Thyroid gland (tissue), 4 donors: ENCODE measurements around the gene ADH7. TPM values are rescaled to one million over a fixed set of nuclear protein-coding genes. Genes with fewer than 3 reads are reported as not detected.

Experiments used
- DNase-seq, 2 donors: peaks; one replicate each; pipeline ENCODE4 v3.0.0-alpha.2; 2019
- H3K27ac ChIP-seq, 3 donors: fragments of 200-600 bp; sonication (generic); 1 replicate in 2 of 3; 2 replicates in 1 of 3; pipeline ENCODE4 v1.5.1; 2016 to 2019; ENCODE audit warnings: mild to moderate bottlenecking in 1 of 3, moderate library complexity in 1 of 3
- H3K27me3 ChIP-seq: fragments of 200-600 bp; sonication (generic); one replicate; pipeline ENCODE4 v1.5.1; 2019
- H3K36me3 ChIP-seq, 2 donors: fragments of 200-600 bp; sonication (generic); one replicate each; pipeline ENCODE4 v1.5.1; 2016 to 2019
- H3K4me1 ChIP-seq, 2 donors: fragments of 200-600 bp; sonication (generic); one replicate each; pipeline ENCODE4 v1.5.1; 2017 to 2019
- H3K4me3 ChIP-seq, 3 donors: fragments of 200-600 bp; sonication (generic); replicated peaks in 1 of 3; 1 replicate in 2 of 3; 2 replicates in 1 of 3; pipeline ENCODE4 v1.5.1; 2016; ENCODE audit warnings: mild to moderate bottlenecking in 1 of 3
- H3K9me3 ChIP-seq: fragments of 200-600 bp; sonication (generic); one replicate; pipeline ENCODE4 v1.5.1; 2017
- CTCF ChIP-seq, 6 experiments: fragments of 200-600 bp in 3 of 6; fragments of 450-650 bp in 3 of 6; sonication (generic) in 3 of 6; IDR thresholded peaks; one replicate each; pipeline ENCODE4 v1.5.1; 2016 to 2019; ENCODE audit warnings: antibody characterized with exemption in 6 of 6, mild to moderate bottlenecking in 2 of 6, inconsistent platforms in 1 of 6, moderate library complexity in 1 of 6
- POLR2A ChIP-seq, 2 donors: fragments of 450-650 bp; IDR thresholded peaks; one replicate each; pipeline ENCODE4 v1.6.1; 2017; ENCODE audit warnings: antibody characterized with exemption in 2 of 2, mild to moderate bottlenecking in 2 of 2, moderate library complexity in 1 of 2
- WGBS, 2 donors: methylation state at CpG; one replicate each; pipeline ENCODE4 v1.1.5; 2017; 5-methylcytosine and 5-hydroxymethylcytosine counted together
- intact Hi-C: fragments of 100-400 bp; cut with DNase I; formaldehyde crosslinking; loops from one replicate; pipeline ENCODE4 v1.15.1; 2023
- total RNA-seq, 4 donors: library from RNA; depleted of rRNA; stranded (reverse); fragments of >200 nt; gene quantifications; one replicate each; pipeline ENCODE4 v1.2.3, GENCODE V29; 2016

The ADH7 gene
- total RNA-seq, 4 donors from 2014 or later, result not detected

- H3K4me3 ChIP-seq, result no peak overlapping the region
- H3K27me3 ChIP-seq, result no peaks in the 10 kb centered on the region
- intact Hi-C loops, result no loop called here
- TF ChIP-seq POLR2A (IDR thresholded peaks at IDR 0.05) (no peak), CTCF (IDR thresholded peaks at IDR 0.05) (no peak)
- WGBS, 2 donors, result 70 to 82% methylated on average over 1 of the region's 1 CpG
- no peaks in the 10 kb centered on the region for H3K36me3 ChIP-seq
- no peaks in the 10 kb centered on the region for H3K9me3 ChIP-seq
- H3K27ac ChIP-seq, result no peak overlapping the region
- peaks cover 10 to 21% of the 10 kb centered on the region in 2 donors for H3K4me1 ChIP-seq
- no peak for DNase-seq
These were observed 36.1 kb downstream of the ADH7 start for GRCh38 chr4:99399017-99399416.

- no peak for DNase-seq
- intact Hi-C loops, result no loop called here
- no peaks in the 10 kb centered on the region for H3K9me3 ChIP-seq
- H3K4me3 ChIP-seq, result no peak overlapping the region
- no peaks in the 10 kb centered on the region for H3K36me3 ChIP-seq
- 51 to 72% methylated on average over 3 of the region's 3 CpGs for WGBS, 2 donors
- peaks cover 9 to 10% of the 10 kb centered on the region in 2 donors for H3K4me1 ChIP-seq
- peak overlapping the region in 2 of 3 donors; percentile 48 to 60 for H3K27ac ChIP-seq
- H3K27me3 ChIP-seq, result no peaks in the 10 kb centered on the region
- TF ChIP-seq POLR2A (IDR thresholded peaks at IDR 0.05), result no peak
- TF ChIP-seq CTCF (IDR thresholded peaks at IDR 0.05), result no peak
These were observed 39.4 kb downstream of the ADH7 start for GRCh38 chr4:99395595-99396364.

- peaks cover 9 to 10% of the 10 kb centered on the region in 2 donors for H3K4me1 ChIP-seq
- H3K27me3 ChIP-seq, result no peaks in the 10 kb centered on the region
- H3K36me3 ChIP-seq, result no peaks in the 10 kb centered on the region
- no peak overlapping the region for H3K4me3 ChIP-seq
- TF ChIP-seq POLR2A (IDR thresholded peaks at IDR 0.05) (no peak), CTCF (IDR thresholded peaks at IDR 0.05) (no peak)
- no peaks in the 10 kb centered on the region for H3K9me3 ChIP-seq
- intact Hi-C loops, result no loop called here
- no peak for DNase-seq
- H3K27ac ChIP-seq, result peak overlapping the region in 2 of 3 donors; percentile 48 to 60
These were observed 40.2 kb downstream of the ADH7 start for GRCh38 chr4:99394896-99395295.

- intact Hi-C loops, result no loop called here
- H3K27me3 ChIP-seq, result no peaks in the 10 kb centered on the region
- peaks cover 0 to 1% of the 10 kb centered on the region in 2 donors for H3K4me1 ChIP-seq
- TF ChIP-seq CTCF (IDR thresholded peaks at IDR 0.05) (no peak), POLR2A (IDR thresholded peaks at IDR 0.05) (no peak)
- DNase-seq, result no peak
- no peaks in the 10 kb centered on the region for H3K36me3 ChIP-seq
- H3K9me3 ChIP-seq, result no peaks in the 10 kb centered on the region
- WGBS, 2 donors, result 69 to 79% methylated on average over 1 of the region's 1 CpG
- no peak overlapping the region for H3K27ac ChIP-seq
- H3K4me3 ChIP-seq, result no peak overlapping the region
These were observed 45.1 kb downstream of the ADH7 start for GRCh38 chr4:99390055-99390454.

- Histone ChIP-seq H3K36me3 (no peaks in the 10 kb centered on the region), H3K27ac (no peak overlapping the region), H3K4me3 (no peak overlapping the region), H3K9me3 (no peaks in the 10 kb centered on the region), H3K27me3 (no peaks in the 10 kb centered on the region), H3K4me1 (peaks cover 0 to 4% of the 10 kb centered on the region in 2 donors)
- TF ChIP-seq POLR2A (IDR thresholded peaks at IDR 0.05), result no peak
- no peak for TF ChIP-seq CTCF (IDR thresholded peaks at IDR 0.05)
- no peak for DNase-seq
- intact Hi-C loops, result no loop called here
These were observed 45.5 kb downstream of the ADH7 start for GRCh38 chr4:99389606-99390005.
